HG03342 (cell line): Measurements from ENCODE around the gene DHRS9.

Experiments
- ATAC-seq: cut with Tn5 transposase; IDR thresholded peaks from one replicate; pipeline ENCODE4 v1.9.1; 2021; ENCODE audit warnings: mild to moderate bottlenecking, moderate library complexity; ENCODE audit not compliant: unreplicated experiment

The DHRS9 gene

GRCh38 chr2:169093535-169093934 lies 24.2 kb downstream of the DHRS9 start:
- ATAC-seq = no peak

GRCh38 chr2:169094676-169095075 lies 25.3 kb downstream of the DHRS9 start:
- no peak for ATAC-seq

GRCh38 chr2:169095621-169096105 lies 26.3 kb downstream of the DHRS9 start:
- ATAC-seq = no peak

- ATAC-seq = no peak
These were observed 35.5 kb downstream of the DHRS9 start for GRCh38 chr2:169104848-169105247.

GRCh38 chr2:169105476-169105875 lies 36.1 kb downstream of the DHRS9 start:
- ATAC-seq = no peak

- ATAC-seq = no peak
These were observed 36.8 kb downstream of the DHRS9 start for GRCh38 chr2:169106134-169106533.

GRCh38 chr2:169106563-169107545 lies 37.5 kb downstream of the DHRS9 start:
- no peak for ATAC-seq

GRCh38 chr2:169107645-169108044 lies 38.3 kb downstream of the DHRS9 start:
- ATAC-seq = peak; percentile 80

- ATAC-seq = no peak
These were observed 38.9 kb downstream of the DHRS9 start for GRCh38 chr2:169108099-169108884.

GRCh38 chr2:169109502-169110409 lies 40.4 kb downstream of the DHRS9 start:
- peak; percentile 49 for ATAC-seq

GRCh38 chr2:169110419-169110818 lies 41.1 kb downstream of the DHRS9 start:
- ATAC-seq = no peak

- ATAC-seq = no peak
These were observed 41.6 kb downstream of the DHRS9 start for GRCh38 chr2:169110916-169111315.

- no peak for ATAC-seq
These were observed 43.5 kb downstream of the DHRS9 start for GRCh38 chr2:169112841-169113240.

GRCh38 chr2:169114056-169114455 lies 44.7 kb downstream of the DHRS9 start:
- no peak for ATAC-seq

- ATAC-seq = no peak
These were observed 47.0 kb downstream of the DHRS9 start for GRCh38 chr2:169116327-169116726.

GRCh38 chr2:169116993-169117392 lies 47.6 kb downstream of the DHRS9 start:
- no peak for ATAC-seq

GRCh38 chr2:169118060-169118459 lies 48.7 kb downstream of the DHRS9 start:
- no peak for ATAC-seq

GRCh38 chr2:169119123-169119760 lies 49.9 kb downstream of the DHRS9 start:
- ATAC-seq = no peak

- ATAC-seq = no peak
These were observed 50.5 kb downstream of the DHRS9 start for GRCh38 chr2:169119851-169120250.

GRCh38 chr2:169129703-169130243 lies 60.4 kb downstream of the DHRS9 start:
- no peak for ATAC-seq
